Liver (tissue), 9 donors: Measurements from ENCODE around the gene LSM3. TPM values are rescaled to one million over a fixed set of nuclear protein-coding genes. Genes with fewer than 3 reads are reported as not detected.

ENCODE experiments used
- DNase-seq: peaks from one replicate; pipeline ENCODE4 v3.0.0-alpha.2; 2017; ENCODE audit warnings: low spot score
- H3K27ac ChIP-seq, 2 donors: one replicate each; pipeline ENCODE4 v1.7.0; 2013; ENCODE audit warnings: inconsistent platforms in 2 of 2, low read length in 2 of 2, control low read depth in 1 of 2, low read depth in 1 of 2, mild to moderate bottlenecking in 1 of 2
- H3K27me3 ChIP-seq, 4 donors: one replicate each; pipeline versions ENCODE4 v1.6.1 to v1.7.0; 2013; ENCODE audit warnings: low read length in 3 of 4, inconsistent platforms in 1 of 4, mild to moderate bottlenecking in 1 of 4, moderate library complexity in 1 of 4; ENCODE audit not compliant: control insufficient read depth in 4 of 4, insufficient read depth in 4 of 4
- H3K36me3 ChIP-seq, 4 donors: one replicate each; pipeline versions ENCODE4 v1.6.1 to v1.7.0; 2013; ENCODE audit warnings: low read length in 3 of 4, mild to moderate bottlenecking in 3 of 4, low read depth in 1 of 4, moderate library complexity in 1 of 4; ENCODE audit not compliant: control insufficient read depth in 4 of 4, insufficient read depth in 3 of 4
- H3K4me1 ChIP-seq, 4 donors: one replicate each; pipeline versions ENCODE4 v1.6.1 to v1.7.0; 2013; ENCODE audit warnings: low read length in 3 of 4, mild to moderate bottlenecking in 3 of 4, moderate library complexity in 1 of 4; ENCODE audit not compliant: control insufficient read depth in 4 of 4, insufficient read depth in 4 of 4
- H3K4me3 ChIP-seq, 3 donors: one replicate each; pipeline versions ENCODE4 v1.6.1 to v1.7.0; 2013; ENCODE audit warnings: low read length in 3 of 3, control low read depth in 1 of 3, low read depth in 1 of 3, mild to moderate bottlenecking in 1 of 3
- H3K9ac ChIP-seq, 2 donors: one replicate each; pipeline ENCODE4 v1.7.0; 2013; ENCODE audit warnings: low read length in 2 of 2, mild to moderate bottlenecking in 2 of 2, moderate library complexity in 2 of 2, control low read depth in 1 of 2, low read depth in 1 of 2
- H3K9me3 ChIP-seq, 4 donors: one replicate each; pipeline versions ENCODE4 v1.6.1 to v1.7.0; 2013; ENCODE audit warnings: low read length in 3 of 4; ENCODE audit not compliant: control insufficient read depth in 4 of 4
- EGR1 ChIP-seq, 2 donors: IDR thresholded peaks; 2 replicates each; pipeline ENCODE4 v1.6.1; 2016 to 2018; ENCODE audit warnings: antibody characterized with exemption in 2 of 2, low read depth in 2 of 2
- FOXA1 ChIP-seq: IDR thresholded peaks from 2 replicates; pipeline ENCODE4 v1.6.1; 2016; ENCODE audit warnings: antibody characterized with exemption
- FOXA2 ChIP-seq: IDR thresholded peaks from 2 replicates; pipeline ENCODE4 v1.6.1; 2016; ENCODE audit warnings: antibody characterized with exemption
- GABPA ChIP-seq, 2 donors: IDR thresholded peaks in 1 of 2; conservative IDR thresholded peaks in 1 of 2; 2 replicates each; pipeline ENCODE4 v1.6.1; 2016; ENCODE audit warnings: antibody characterized with exemption in 2 of 2, mild to moderate bottlenecking in 1 of 2, moderate library complexity in 1 of 2
- HNF4A ChIP-seq, 2 donors: conservative IDR thresholded peaks; 2 replicates each; pipeline ENCODE4 v1.6.1; 2016; ENCODE audit warnings: antibody characterized with exemption in 2 of 2, mild to moderate bottlenecking in 2 of 2
- HNF4G ChIP-seq: IDR thresholded peaks from 2 replicates; pipeline ENCODE4 v1.6.1; 2016; ENCODE audit warnings: antibody characterized with exemption
- JUND ChIP-seq, 2 donors: IDR thresholded peaks; 2 replicates each; pipeline ENCODE4 v1.6.1; 2016; ENCODE audit warnings: antibody characterized with exemption in 2 of 2
- NR2F2 ChIP-seq: IDR thresholded peaks from 2 replicates; pipeline ENCODE4 v1.6.1; 2016; ENCODE audit warnings: antibody characterized with exemption
- RAD21 ChIP-seq, 2 donors: IDR thresholded peaks; 2 replicates each; pipeline ENCODE4 v1.6.1; 2016; ENCODE audit warnings: antibody characterized with exemption in 2 of 2, mild to moderate bottlenecking in 2 of 2
- RXRA ChIP-seq, 2 donors: IDR thresholded peaks; 2 replicates each; pipeline ENCODE4 v1.6.1; 2017 to 2018; ENCODE audit warnings: antibody characterized with exemption in 2 of 2, mild to moderate bottlenecking in 1 of 2
- SP1 ChIP-seq: IDR thresholded peaks from 2 replicates; pipeline ENCODE4 v1.6.1; 2018; ENCODE audit warnings: antibody characterized with exemption, mild to moderate bottlenecking
- YY1 ChIP-seq: IDR thresholded peaks from 2 replicates; pipeline ENCODE4 v1.6.1; 2016; ENCODE audit warnings: antibody characterized with exemption, mild to moderate bottlenecking
- WGBS: extraction: QIAGEN DNeasy Blood & Tissue Kit; methylation state at CpG from one replicate; pipeline ENCODE4 v1.1.7; 2013; 5-methylcytosine and 5-hydroxymethylcytosine counted together
- polyA plus RNA-seq, 2 donors: library from polyadenylated mRNA; stranded (reverse) in 1 of 2; unstranded in 1 of 2; fragments of 200-250 nt in 1 of 2; fragments of >200 nt in 1 of 2; fragmentation: Nextera tagmentation in 1 of 2; extraction: Ambion mirVana in 1 of 2; gene quantifications; one replicate each; pipeline versions ENCODE4 v1.2.1 to v1.2.3, GENCODE V29; 2013 to 2015
- total RNA-seq, 2 donors: library from RNA; depleted of rRNA; stranded (reverse); fragments of >200 nt; gene quantifications; one replicate each; pipeline ENCODE4 v1.2.3, GENCODE V29; 2014
- TF ChIP-seq, protein P1 (sequence below): fragments of 150-350 bp; IDR thresholded peaks from 2 replicates; pipeline ENCODE4 v1.5.1; 2017; ENCODE audit warnings: improper control_type of control experiment, low read depth, low read length; ENCODE audit not compliant: missing input control
- TF ChIP-seq, protein P2 (sequence below): IDR thresholded peaks from 2 replicates; pipeline ENCODE4 v1.6.1; 2016; ENCODE audit warnings: antibody characterized with exemption
- TF ChIP-seq, protein P3 (sequence below): IDR thresholded peaks from 2 replicates; pipeline ENCODE4 v1.6.1; 2016; ENCODE audit warnings: antibody characterized with exemption
- TF ChIP-seq, protein P4 (sequence below): IDR thresholded peaks from 2 replicates; pipeline ENCODE4 v1.6.1; 2016; ENCODE audit warnings: antibody characterized with exemption
- TF ChIP-seq, protein P5 (sequence below): IDR thresholded peaks from 2 replicates; pipeline ENCODE4 v1.6.1; 2016; ENCODE audit warnings: antibody characterized with exemption, mild to moderate bottlenecking
- donor health status: healthy.
- donor health status: healthy.
- donor health status: healthy.
- donor health status: healthy.
- donor health status: healthy.

The LSM3 gene
- total and polyA plus RNA-seq, 4 donors: 3.7 to 17.0 (median 5.0) TPM

DNA sequence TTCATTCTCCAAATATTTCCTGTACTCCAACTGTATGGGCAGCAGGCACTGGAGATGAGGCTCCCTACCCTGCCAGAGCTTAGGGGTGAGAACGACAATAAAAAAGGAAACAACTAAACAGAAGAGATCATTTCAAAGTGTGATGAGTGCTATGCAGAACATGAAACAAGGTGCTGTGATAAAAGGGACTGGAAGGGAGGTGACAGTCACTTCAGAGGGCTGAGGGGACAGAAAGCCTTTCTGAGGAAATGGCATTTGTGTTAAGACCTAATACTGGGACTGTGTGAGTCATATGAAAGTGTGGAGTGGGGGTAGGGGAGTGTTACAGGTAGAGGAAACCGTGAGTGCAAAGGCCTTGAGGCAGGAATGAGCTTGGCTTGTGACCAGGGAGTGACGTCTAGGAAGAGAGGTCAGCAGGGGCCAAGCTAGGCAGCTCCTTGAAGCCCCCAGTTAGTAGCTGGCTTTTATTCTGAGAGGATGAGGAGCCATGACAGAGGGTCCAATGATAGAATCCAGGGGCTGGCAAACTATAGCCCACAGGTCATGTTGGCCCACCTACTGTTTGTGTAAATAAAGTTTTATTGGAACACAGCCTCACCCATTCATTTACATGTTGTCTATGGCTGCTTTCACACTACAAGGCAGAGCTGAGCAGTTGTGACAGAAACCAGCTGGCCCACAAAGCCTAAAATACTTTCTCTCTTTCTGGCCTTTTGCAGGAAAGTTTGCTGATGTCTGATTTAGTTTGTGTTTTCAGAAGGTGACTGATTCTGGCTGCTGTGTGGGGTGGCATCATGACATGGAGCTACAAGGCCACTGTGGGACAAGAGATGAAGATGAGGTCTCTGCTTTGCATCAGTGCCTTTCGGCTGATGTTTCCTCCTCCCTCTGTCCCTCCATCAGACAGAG lies 56.6 kb downstream of the LSM3 start:
- no peak for TF ChIP-seq SP1
- TF ChIP-seq, protein P1, sequence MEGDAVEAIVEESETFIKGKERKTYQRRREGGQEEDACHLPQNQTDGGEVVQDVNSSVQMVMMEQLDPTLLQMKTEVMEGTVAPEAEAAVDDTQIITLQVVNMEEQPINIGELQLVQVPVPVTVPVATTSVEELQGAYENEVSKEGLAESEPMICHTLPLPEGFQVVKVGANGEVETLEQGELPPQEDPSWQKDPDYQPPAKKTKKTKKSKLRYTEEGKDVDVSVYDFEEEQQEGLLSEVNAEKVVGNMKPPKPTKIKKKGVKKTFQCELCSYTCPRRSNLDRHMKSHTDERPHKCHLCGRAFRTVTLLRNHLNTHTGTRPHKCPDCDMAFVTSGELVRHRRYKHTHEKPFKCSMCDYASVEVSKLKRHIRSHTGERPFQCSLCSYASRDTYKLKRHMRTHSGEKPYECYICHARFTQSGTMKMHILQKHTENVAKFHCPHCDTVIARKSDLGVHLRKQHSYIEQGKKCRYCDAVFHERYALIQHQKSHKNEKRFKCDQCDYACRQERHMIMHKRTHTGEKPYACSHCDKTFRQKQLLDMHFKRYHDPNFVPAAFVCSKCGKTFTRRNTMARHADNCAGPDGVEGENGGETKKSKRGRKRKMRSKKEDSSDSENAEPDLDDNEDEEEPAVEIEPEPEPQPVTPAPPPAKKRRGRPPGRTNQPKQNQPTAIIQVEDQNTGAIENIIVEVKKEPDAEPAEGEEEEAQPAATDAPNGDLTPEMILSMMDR: no peak
- TF ChIP-seq JUND (IDR thresholded peaks at IDR 0.05): no peak
- no peak for TF ChIP-seq RXRA (IDR thresholded peaks at IDR 0.05)
- no peak for TF ChIP-seq RAD21 (IDR thresholded peaks at IDR 0.05)
- no peak for TF ChIP-seq NR2F2
- TF ChIP-seq, protein P2, sequence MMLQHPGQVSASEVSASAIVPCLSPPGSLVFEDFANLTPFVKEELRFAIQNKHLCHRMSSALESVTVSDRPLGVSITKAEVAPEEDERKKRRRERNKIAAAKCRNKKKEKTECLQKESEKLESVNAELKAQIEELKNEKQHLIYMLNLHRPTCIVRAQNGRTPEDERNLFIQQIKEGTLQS: no peak
- TF ChIP-seq, protein P3, sequence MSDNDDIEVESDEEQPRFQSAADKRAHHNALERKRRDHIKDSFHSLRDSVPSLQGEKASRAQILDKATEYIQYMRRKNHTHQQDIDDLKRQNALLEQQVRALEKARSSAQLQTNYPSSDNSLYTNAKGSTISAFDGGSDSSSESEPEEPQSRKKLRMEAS: no peak
- TF ChIP-seq, protein P4, sequence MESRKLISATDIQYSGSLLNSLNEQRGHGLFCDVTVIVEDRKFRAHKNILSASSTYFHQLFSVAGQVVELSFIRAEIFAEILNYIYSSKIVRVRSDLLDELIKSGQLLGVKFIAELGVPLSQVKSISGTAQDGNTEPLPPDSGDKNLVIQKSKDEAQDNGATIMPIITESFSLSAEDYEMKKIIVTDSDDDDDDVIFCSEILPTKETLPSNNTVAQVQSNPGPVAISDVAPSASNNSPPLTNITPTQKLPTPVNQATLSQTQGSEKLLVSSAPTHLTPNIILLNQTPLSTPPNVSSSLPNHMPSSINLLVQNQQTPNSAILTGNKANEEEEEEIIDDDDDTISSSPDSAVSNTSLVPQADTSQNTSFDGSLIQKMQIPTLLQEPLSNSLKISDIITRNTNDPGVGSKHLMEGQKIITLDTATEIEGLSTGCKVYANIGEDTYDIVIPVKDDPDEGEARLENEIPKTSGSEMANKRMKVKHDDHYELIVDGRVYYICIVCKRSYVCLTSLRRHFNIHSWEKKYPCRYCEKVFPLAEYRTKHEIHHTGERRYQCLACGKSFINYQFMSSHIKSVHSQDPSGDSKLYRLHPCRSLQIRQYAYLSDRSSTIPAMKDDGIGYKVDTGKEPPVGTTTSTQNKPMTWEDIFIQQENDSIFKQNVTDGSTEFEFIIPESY: no peak
- no peak for TF ChIP-seq HNF4G
- TF ChIP-seq GABPA (IDR thresholded peaks at IDR 0.05 in 1 of 2, conservative IDR thresholded peaks at IDR 0.05 in 1 of 2): no peak
- H3K27me3 ChIP-seq: no peaks in the 10 kb centered on the region
- no peak overlapping the region for H3K4me3 ChIP-seq
- peaks cover 0 to 5% (median 3%) of the 10 kb centered on the region in 4 donors for H3K9me3 ChIP-seq
- DNase-seq: no peak
- no peak overlapping the region for H3K27ac ChIP-seq
- H3K4me1 ChIP-seq: no peaks in the 10 kb centered on the region
- H3K9ac ChIP-seq: no peak overlapping the region
- WGBS: 68% methylated on average over 4 of the region's 4 CpGs
- H3K36me3 ChIP-seq: no peaks in the 10 kb centered on the region

DNA sequence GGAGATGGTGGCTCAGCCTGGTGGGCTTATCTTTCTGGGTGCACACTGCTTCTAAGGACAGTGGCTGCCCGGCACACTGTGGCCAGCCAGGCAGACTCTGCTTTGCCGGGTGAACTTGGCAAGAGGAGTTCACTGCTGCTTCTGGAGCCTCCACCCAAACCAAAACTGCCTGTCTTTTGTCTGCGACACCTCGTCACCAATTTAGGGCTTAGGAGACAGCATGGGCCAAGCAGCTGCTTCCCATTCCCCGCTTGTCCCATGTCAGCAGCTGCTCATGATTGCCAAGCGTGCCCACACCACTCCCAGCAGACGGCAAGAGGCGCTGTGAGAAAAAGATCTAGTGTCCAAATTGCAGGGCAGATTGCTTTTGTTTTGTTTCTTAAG lies 57.3 kb downstream of the LSM3 start:
- no peak for DNase-seq
- H3K9ac ChIP-seq: no peak overlapping the region
- TF ChIP-seq, protein P5, sequence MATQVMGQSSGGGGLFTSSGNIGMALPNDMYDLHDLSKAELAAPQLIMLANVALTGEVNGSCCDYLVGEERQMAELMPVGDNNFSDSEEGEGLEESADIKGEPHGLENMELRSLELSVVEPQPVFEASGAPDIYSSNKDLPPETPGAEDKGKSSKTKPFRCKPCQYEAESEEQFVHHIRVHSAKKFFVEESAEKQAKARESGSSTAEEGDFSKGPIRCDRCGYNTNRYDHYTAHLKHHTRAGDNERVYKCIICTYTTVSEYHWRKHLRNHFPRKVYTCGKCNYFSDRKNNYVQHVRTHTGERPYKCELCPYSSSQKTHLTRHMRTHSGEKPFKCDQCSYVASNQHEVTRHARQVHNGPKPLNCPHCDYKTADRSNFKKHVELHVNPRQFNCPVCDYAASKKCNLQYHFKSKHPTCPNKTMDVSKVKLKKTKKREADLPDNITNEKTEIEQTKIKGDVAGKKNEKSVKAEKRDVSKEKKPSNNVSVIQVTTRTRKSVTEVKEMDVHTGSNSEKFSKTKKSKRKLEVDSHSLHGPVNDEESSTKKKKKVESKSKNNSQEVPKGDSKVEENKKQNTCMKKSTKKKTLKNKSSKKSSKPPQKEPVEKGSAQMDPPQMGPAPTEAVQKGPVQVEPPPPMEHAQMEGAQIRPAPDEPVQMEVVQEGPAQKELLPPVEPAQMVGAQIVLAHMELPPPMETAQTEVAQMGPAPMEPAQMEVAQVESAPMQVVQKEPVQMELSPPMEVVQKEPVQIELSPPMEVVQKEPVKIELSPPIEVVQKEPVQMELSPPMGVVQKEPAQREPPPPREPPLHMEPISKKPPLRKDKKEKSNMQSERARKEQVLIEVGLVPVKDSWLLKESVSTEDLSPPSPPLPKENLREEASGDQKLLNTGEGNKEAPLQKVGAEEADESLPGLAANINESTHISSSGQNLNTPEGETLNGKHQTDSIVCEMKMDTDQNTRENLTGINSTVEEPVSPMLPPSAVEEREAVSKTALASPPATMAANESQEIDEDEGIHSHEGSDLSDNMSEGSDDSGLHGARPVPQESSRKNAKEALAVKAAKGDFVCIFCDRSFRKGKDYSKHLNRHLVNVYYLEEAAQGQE: no peak
- TF ChIP-seq EGR1 (IDR thresholded peaks at IDR 0.05; ENCODE audit: low read depth in 2 of 2) (no peak), NR2F2 (no peak), FOXA2 (no peak), HNF4A (conservative IDR thresholded peaks at IDR 0.05) (no peak), FOXA1 (no peak), SP1 (no peak), JUND (IDR thresholded peaks at IDR 0.05) (no peak), RAD21 (IDR thresholded peaks at IDR 0.05) (no peak), YY1 (no peak), HNF4G (no peak), RXRA (IDR thresholded peaks at IDR 0.05) (no peak)
- TF ChIP-seq, protein P3: no peak
- TF ChIP-seq, protein P2: no peak
- TF ChIP-seq, protein P4: no peak

More for the DNA sequence above, 57.3 kb downstream of the LSM3 start:
- no peaks in the 10 kb centered on the region for H3K4me1 ChIP-seq
- WGBS: 91% methylated on average over 8 of the region's 8 CpGs
- H3K36me3 ChIP-seq: no peaks in the 10 kb centered on the region
- no peak overlapping the region for H3K27ac ChIP-seq
- H3K4me3 ChIP-seq: no peak overlapping the region
- peaks cover 0 to 5% (median 3%) of the 10 kb centered on the region in 4 donors for H3K9me3 ChIP-seq
- no peaks in the 10 kb centered on the region for H3K27me3 ChIP-seq
